T-cell (primary cell): ENCODE measurements around the gene TTC9B. TPM values are rescaled to one million over a fixed set of nuclear protein-coding genes. Genes with fewer than 3 reads are reported as not detected.

Source experiments
- ATAC-seq, 4 experiments: fragments of 200-7000 bp in 3 of 4; fragments of 150-1000 bp in 1 of 4; cut with Tn5 transposase; replicated peaks in 1 of 4; 1 replicate in 3 of 4; 2 replicates in 1 of 4; pipeline ENCODE4 v1.10.0; 2021; ENCODE audit warnings: moderate library complexity in 3 of 4, mild to moderate bottlenecking in 2 of 4, moderate number of reproducible peaks in 1 of 4
- CTCF ChIA-PET, 2 donors: fragments of 300-600 bp; sonication (Branson Sonifier 250); formaldehyde crosslinking; loops; one replicate each; lab custom pipeline; 2022; ENCODE audit warnings: antibody characterized with exemption in 2 of 2; lab: Charles Lee
- POLR2A ChIA-PET, 2 donors: fragments of 300-600 bp; sonication (Branson Sonifier 250); formaldehyde crosslinking; loops; one replicate each; lab custom pipeline; 2022; ENCODE audit warnings: antibody characterized with exemption in 2 of 2; lab: Charles Lee
- DNase-seq, 35 experiments: peaks; one replicate each; pipeline versions ENCODE4 v3.0.0 to v3.0.0-alpha.2; 2013 to 2023
- H3K27ac ChIP-seq: one replicate; pipeline ENCODE4 v1.5.1; 2013; ENCODE audit warnings: low read length
- H3K27me3 ChIP-seq, 2 experiments: replicated peaks in 1 of 2; 1 replicate in 1 of 2; 2 replicates in 1 of 2; pipeline versions ENCODE4 v1.6.1 to v1.7.0; 2013; ENCODE audit warnings: low read length in 1 of 2, mixed read lengths in 1 of 2; ENCODE audit not compliant: control insufficient read depth in 2 of 2, insufficient read depth in 2 of 2; ENCODE audit errors: extremely low read depth in 1 of 2
- H3K36me3 ChIP-seq, 2 donors: 1 replicate in 1 of 2; 2 replicates in 1 of 2; pipeline versions ENCODE4 v1.6.1 to v1.7.0; 2013; ENCODE audit warnings: low read length in 1 of 2; ENCODE audit not compliant: control insufficient read depth in 2 of 2, insufficient read depth in 1 of 2; ENCODE audit errors: extremely low read depth in 1 of 2
- H3K4me1 ChIP-seq, 2 experiments: 1 replicate in 1 of 2; 2 replicates in 1 of 2; pipeline versions ENCODE4 v1.6.1 to v1.7.0; 2013; ENCODE audit warnings: low read length in 2 of 2, mixed read lengths in 1 of 2; ENCODE audit not compliant: insufficient read depth in 2 of 2, control insufficient read depth in 1 of 2; ENCODE audit errors: extremely low read depth in 1 of 2
- H3K4me3 ChIP-seq, 2 donors: 1 replicate in 1 of 2; 2 replicates in 1 of 2; pipeline versions ENCODE4 v1.5.1 to v1.7.0; 2013; ENCODE audit warnings: mild to moderate bottlenecking in 2 of 2, low read length in 1 of 2, moderate library complexity in 1 of 2; ENCODE audit not compliant: control insufficient read depth in 1 of 2; ENCODE audit errors: extremely low read depth in 1 of 2
- H3K9me3 ChIP-seq: 2 replicates; pipeline ENCODE4 v1.7.0; 2013
- H3K27ac Mint-ChIP-seq, 2 donors: one replicate each; pipeline ENCODE4 v1.8.0; 2020 to 2021; ENCODE audit warnings: mild to moderate bottlenecking in 2 of 2, mixed read lengths in 2 of 2
- H3K27me3 Mint-ChIP-seq, 2 donors: one replicate each; pipeline ENCODE4 v1.8.0; 2021 to 2022; ENCODE audit warnings: mixed read lengths in 2 of 2
- H3K36me3 Mint-ChIP-seq: one replicate; pipeline ENCODE4 v1.8.0; 2021; ENCODE audit warnings: mixed read lengths
- H3K4me1 Mint-ChIP-seq, 3 donors: one replicate each; pipeline ENCODE4 v1.8.0; 2020 to 2022; ENCODE audit warnings: mixed read lengths in 3 of 3, mild to moderate bottlenecking in 1 of 3
- H3K4me3 Mint-ChIP-seq, 3 donors: one replicate each; pipeline ENCODE4 v1.8.0; 2020 to 2022; ENCODE audit warnings: mild to moderate bottlenecking in 3 of 3, mixed read lengths in 3 of 3, moderate library complexity in 3 of 3
- H3K9me3 Mint-ChIP-seq, 3 donors: one replicate each; pipeline ENCODE4 v1.8.0; 2020 to 2022; ENCODE audit warnings: mixed read lengths in 3 of 3
- WGBS: methylation state at CpG from one replicate; pipeline ENCODE4 v1.1.5; 2013; ENCODE audit warnings: missing lambda C conversion rate; ENCODE audit not compliant: insufficient coverage; 5-methylcytosine and 5-hydroxymethylcytosine counted together
- total RNA-seq, 35 experiments: library from RNA in 6 of 35; stranded (reverse) in 6 of 35; fragments of 120-200 nt in 1 of 35; gene quantifications; one replicate each; pipeline versions ENCODE4 v1.2.1 to v1.2.4 and lab custom pipeline; 2013 to 2026

Gene TTC9B
- total RNA-seq, 5 donors from 2014 or later (not counting 1 experiment from before 2014, with no cell fraction given) = not detected

- Mint-ChIP-seq H3K27me3 (peaks cover 14 to 25% of the 10 kb centered on the region in 2 donors), H3K9me3 (no peaks in the 10 kb centered on the region), H3K4me1 (peaks cover 0 to 7% (median 4%) of the 10 kb centered on the region in 3 donors), H3K36me3 (peaks cover 13% of the 10 kb centered on the region), H3K4me3 (no peak overlapping the region), H3K27ac (no peak overlapping the region)
- 94% methylated on average over 29 of the region's 50 CpGs for WGBS
- CTCF ChIA-PET = no interaction called here
- no peak overlapping the region for H3K27ac ChIP-seq
- peaks cover 0 to 16% of the 10 kb centered on the region in 2 experiments for H3K4me1 ChIP-seq
- POLR2A ChIA-PET = no interaction called here
- ATAC-seq = no peak
- H3K36me3 ChIP-seq = peaks cover 5 to 11% of the 10 kb centered on the region in 2 donors
- no peak for DNase-seq
- peaks cover 12 to 30% of the 10 kb centered on the region in 2 experiments for H3K27me3 ChIP-seq
- H3K4me3 ChIP-seq = no peak overlapping the region
- no peaks in the 10 kb centered on the region for H3K9me3 ChIP-seq
Observed at GRCh38 chr19:40213882-40214570, 4.2 kb downstream of the TTC9B start.

DNA sequence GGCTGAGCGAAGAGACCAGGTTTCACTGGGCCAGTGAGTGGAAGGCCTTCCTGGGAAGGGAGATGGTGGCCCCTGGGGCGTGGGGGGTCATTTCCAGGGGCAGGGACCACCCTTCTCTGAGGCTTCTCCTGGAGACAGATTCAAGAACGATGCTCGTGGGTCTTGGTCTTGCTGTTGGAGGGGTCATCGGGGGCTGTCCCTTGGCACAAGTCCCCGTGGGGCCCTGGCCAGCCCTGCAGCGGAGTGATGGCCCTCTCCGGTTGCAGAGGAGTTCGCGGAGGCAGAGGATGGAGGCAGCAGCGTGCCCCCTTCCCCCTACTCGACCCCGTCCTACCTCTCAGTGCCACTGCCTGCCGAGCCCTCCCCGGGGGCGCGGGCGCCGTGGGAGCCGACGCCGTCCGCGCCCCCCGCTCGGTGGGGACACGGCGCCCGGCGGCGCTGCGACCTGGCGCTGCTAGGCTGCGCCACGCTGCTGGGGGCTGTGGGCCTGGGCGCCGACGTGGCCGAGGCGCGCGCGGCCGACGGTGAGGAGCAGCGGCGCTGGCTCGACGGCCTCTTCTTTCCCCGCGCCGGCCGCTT is 4.8 kb downstream of the TTC9B start:
- Mint-ChIP-seq H3K9me3 (no peaks in the 10 kb centered on the region), H3K36me3 (peaks cover 18% of the 10 kb centered on the region), H3K4me3 (no peak overlapping the region), H3K27ac (no peak overlapping the region), H3K4me1 (peaks cover 0 to 7% (median 4%) of the 10 kb centered on the region in 3 donors), H3K27me3 (peaks cover 9 to 18% of the 10 kb centered on the region in 2 donors)
- peaks cover 0 to 14% of the 10 kb centered on the region in 2 experiments for H3K4me1 ChIP-seq
- H3K27me3 ChIP-seq = peaks cover 8 to 23% of the 10 kb centered on the region in 2 experiments
- CTCF ChIA-PET = no interaction called here
- no peak overlapping the region for H3K27ac ChIP-seq
- ATAC-seq (no peak), DNase-seq (no peak)
- peaks cover 10 to 11% of the 10 kb centered on the region in 2 donors for H3K36me3 ChIP-seq
- WGBS = 97% methylated on average over 47 of the region's 53 CpGs
- H3K4me3 ChIP-seq = no peak overlapping the region
- no peaks in the 10 kb centered on the region for H3K9me3 ChIP-seq
- POLR2A ChIA-PET = no interaction called here

DNA sequence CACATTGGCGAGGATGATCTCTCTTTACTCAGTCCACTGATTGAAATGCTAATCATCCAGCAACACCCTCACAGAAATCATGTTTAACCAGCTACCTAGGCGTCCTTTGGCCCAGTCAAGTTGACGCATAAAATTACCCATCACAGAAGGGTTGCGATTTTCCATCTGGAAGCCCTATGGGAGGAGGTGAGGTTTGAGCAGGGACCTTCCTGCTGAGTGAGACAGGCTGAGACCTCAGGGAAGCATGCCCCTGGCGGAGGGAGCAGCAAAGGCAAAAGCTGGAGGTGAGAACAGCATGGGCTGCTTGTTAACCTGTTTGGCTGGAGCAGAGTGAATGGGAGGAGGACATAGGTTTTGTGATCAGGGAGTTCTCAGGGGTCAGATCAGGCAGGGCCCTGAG is 7.3 kb downstream of the TTC9B start:
- H3K36me3 Mint-ChIP-seq = peaks cover 25% of the 10 kb centered on the region
- peaks cover 0 to 2% of the 10 kb centered on the region in 2 experiments for H3K27me3 ChIP-seq
- no peak for ATAC-seq
- H3K27ac Mint-ChIP-seq = no peak overlapping the region
- H3K4me1 ChIP-seq = no peaks in the 10 kb centered on the region
- H3K36me3 ChIP-seq = peaks cover 12 to 14% of the 10 kb centered on the region in 2 donors
- CTCF ChIA-PET = no interaction called here
- H3K4me3 Mint-ChIP-seq = no peak overlapping the region
- no peak overlapping the region for H3K4me3 ChIP-seq
- DNase-seq = no peak
- H3K27ac ChIP-seq = no peak overlapping the region
- H3K9me3 ChIP-seq = no peaks in the 10 kb centered on the region
- no peaks in the 10 kb centered on the region for H3K9me3 Mint-ChIP-seq
- WGBS = 90% methylated on average over 2 of the region's 5 CpGs
- POLR2A ChIA-PET = no interaction called here
- H3K4me1 Mint-ChIP-seq = no peaks in the 10 kb centered on the region
- H3K27me3 Mint-ChIP-seq = peaks cover 0 to 2% of the 10 kb centered on the region in 2 donors

DNA sequence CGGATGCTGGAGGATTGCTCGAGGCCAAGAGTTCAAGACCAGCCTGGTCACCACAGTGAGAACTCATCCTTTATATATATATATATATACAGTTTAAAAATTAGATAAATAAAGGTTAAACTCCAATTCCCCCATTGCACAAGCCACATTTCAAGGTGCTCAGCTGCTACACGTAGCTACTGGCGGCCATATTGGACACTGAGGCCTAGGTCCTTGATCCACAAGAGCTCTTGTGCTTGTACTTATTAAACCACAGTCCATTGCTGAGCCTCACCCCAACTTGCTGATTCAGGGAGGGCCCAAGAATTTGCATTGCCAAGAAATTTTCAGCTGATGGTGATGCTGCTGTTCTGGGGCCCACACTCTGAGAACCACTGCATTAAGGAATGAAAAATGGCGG is 9.6 kb downstream of the TTC9B start:
- ATAC-seq (no peak), DNase-seq (no peak)
- Histone ChIP-seq H3K4me1 (no peaks in the 10 kb centered on the region), H3K27me3 (no peaks in the 10 kb centered on the region), H3K9me3 (no peaks in the 10 kb centered on the region), H3K27ac (no peak overlapping the region), H3K36me3 (peaks cover 23 to 25% of the 10 kb centered on the region in 2 donors), H3K4me3 (no peak overlapping the region)
- CTCF ChIA-PET = no interaction called here
- 92% methylated on average over 3 of the region's 5 CpGs for WGBS
- Mint-ChIP-seq H3K36me3 (peaks cover 36% of the 10 kb centered on the region), H3K4me3 (no peak overlapping the region), H3K9me3 (no peaks in the 10 kb centered on the region), H3K4me1 (no peaks in the 10 kb centered on the region), H3K27ac (no peak overlapping the region), H3K27me3 (no peaks in the 10 kb centered on the region)
- POLR2A ChIA-PET = no interaction called here

DNA sequence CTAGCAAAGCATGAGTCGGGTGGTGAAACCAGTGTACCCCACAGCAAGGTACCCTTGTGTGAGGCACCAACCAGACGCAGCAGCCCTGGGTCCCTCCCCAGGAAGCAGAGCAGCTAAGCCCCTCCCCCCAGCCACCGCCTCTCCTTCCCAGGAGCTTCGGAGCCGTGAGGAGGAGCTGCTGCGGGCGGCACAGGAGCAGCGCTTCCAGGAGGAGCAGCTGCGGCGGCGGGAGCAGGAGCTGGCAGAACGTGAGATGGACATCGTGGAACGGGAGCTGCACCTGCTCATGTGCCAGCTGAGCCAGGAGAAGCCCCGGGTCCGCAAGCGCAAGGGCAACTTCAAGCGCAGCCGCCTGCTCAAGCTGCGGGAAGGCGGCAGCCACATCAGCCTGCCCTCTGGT is 12.4 kb downstream of the TTC9B start:
- CTCF ChIA-PET = no interaction called here
- no peak overlapping the region for H3K27ac ChIP-seq
- no peak for DNase-seq
- H3K4me3 ChIP-seq = no peak overlapping the region
- no peaks in the 10 kb centered on the region for H3K4me1 ChIP-seq
- H3K36me3 Mint-ChIP-seq = peaks cover 31% of the 10 kb centered on the region
- no peaks in the 10 kb centered on the region for H3K4me1 Mint-ChIP-seq
- peaks cover 23 to 27% of the 10 kb centered on the region in 2 donors for H3K36me3 ChIP-seq
- POLR2A ChIA-PET = no interaction called here
- no peaks in the 10 kb centered on the region for H3K9me3 Mint-ChIP-seq
- H3K27ac Mint-ChIP-seq = no peak overlapping the region
- WGBS = 98% methylated on average over 15 of the region's 21 CpGs
- no peaks in the 10 kb centered on the region for H3K9me3 ChIP-seq
- no peaks in the 10 kb centered on the region for H3K27me3 ChIP-seq
- H3K27me3 Mint-ChIP-seq = no peaks in the 10 kb centered on the region
- no peak for ATAC-seq
- H3K4me3 Mint-ChIP-seq = no peak overlapping the region

DNA sequence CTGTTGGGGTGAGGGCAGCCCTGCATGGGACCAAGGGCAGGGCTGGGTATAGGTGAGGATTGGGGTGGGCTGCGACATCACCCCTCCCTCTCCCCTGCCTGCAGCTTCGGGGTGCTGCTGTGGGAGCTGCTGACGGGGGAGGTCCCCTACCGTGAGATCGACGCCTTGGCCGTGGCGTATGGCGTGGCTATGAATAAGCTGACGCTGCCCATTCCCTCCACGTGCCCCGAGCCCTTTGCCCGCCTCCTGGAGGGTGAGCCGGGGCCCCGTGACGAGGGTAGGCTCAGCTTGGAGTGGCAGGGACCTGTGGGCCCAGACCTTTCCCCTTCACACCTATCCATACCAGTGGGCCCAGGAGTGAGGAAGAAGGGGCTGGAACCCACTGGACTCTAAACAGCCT is 13.8 kb downstream of the TTC9B start:
- Mint-ChIP-seq H3K9me3 (no peaks in the 10 kb centered on the region), H3K27ac (no peak overlapping the region), H3K4me1 (no peaks in the 10 kb centered on the region), H3K27me3 (no peaks in the 10 kb centered on the region), H3K36me3 (peaks cover 31% of the 10 kb centered on the region), H3K4me3 (no peak overlapping the region)
- Histone ChIP-seq H3K9me3 (no peaks in the 10 kb centered on the region), H3K4me1 (no peaks in the 10 kb centered on the region), H3K36me3 (peaks cover 12 to 27% of the 10 kb centered on the region in 2 donors), H3K4me3 (no peak overlapping the region), H3K27me3 (no peaks in the 10 kb centered on the region), H3K27ac (no peak overlapping the region)
- POLR2A ChIA-PET = no interaction called here
- ATAC-seq = no peak
- CTCF ChIA-PET = no interaction called here
- WGBS = 100% methylated on average over 4 of the region's 16 CpGs
- no peak for DNase-seq
